GM23338 (cell line): ENCODE measurements around the gene TIE1. TPM values are rescaled to one million over a fixed set of nuclear protein-coding genes. Genes with fewer than 3 reads are reported as not detected.

Experiments used
- ATAC-seq: fragments of 200-7000 bp; cut with Tn5 transposase; 3 replicates; pipeline ENCODE4 v1.9.1; 2020
- DNase-seq: peaks from one replicate; pipeline ENCODE4 v3.0.0-alpha.2; 2015; ENCODE audit warnings: low spot score
- H2AFZ ChIP-seq: fragments of 200-600 bp; sonication (generic); 2 replicates; pipeline ENCODE4 v1.8.0; 2016; ENCODE audit warnings: antibody characterized with exemption, mild to moderate bottlenecking, moderate library complexity
- H3F3A ChIP-seq: fragments of 200-600 bp; sonication (generic); replicated peaks from 2 replicates; pipeline ENCODE4 v1.8.0; 2017; ENCODE audit warnings: antibody characterized with exemption, mixed run types, low read depth
- H3K27ac ChIP-seq: fragments of 200-600 bp; sonication (generic); 2 replicates; pipeline ENCODE4 v1.6.1; 2016; ENCODE audit warnings: low read depth
- H3K27me3 ChIP-seq: fragments of 200-600 bp; sonication (generic); 2 replicates; pipeline ENCODE4 v1.8.0; 2016; ENCODE audit warnings: mild to moderate bottlenecking, mixed run types, moderate library complexity; ENCODE audit not compliant: insufficient read depth
- H3K36me3 ChIP-seq: fragments of 200-600 bp; sonication (generic); 2 replicates; pipeline ENCODE4 v1.8.0; 2016; ENCODE audit warnings: mild to moderate bottlenecking; ENCODE audit not compliant: insufficient read depth
- H3K4me1 ChIP-seq: fragments of 200-600 bp; sonication (generic); 2 replicates; pipeline ENCODE4 v1.8.0; 2016; ENCODE audit warnings: mild to moderate bottlenecking, moderate library complexity; ENCODE audit not compliant: insufficient read depth
- H3K4me2 ChIP-seq: fragments of 200-600 bp; sonication (generic); 2 replicates; pipeline ENCODE4 v1.7.1; 2017; ENCODE audit warnings: mixed run types
- H3K4me3 ChIP-seq: fragments of 200-600 bp; sonication (generic); 2 replicates; pipeline ENCODE4 v1.6.1; 2016; ENCODE audit warnings: mixed run types
- H3K79me2 ChIP-seq: fragments of 200-600 bp; sonication (generic); replicated peaks from 2 replicates; pipeline ENCODE4 v1.8.0; 2017; ENCODE audit warnings: mild to moderate bottlenecking; ENCODE audit not compliant: insufficient read depth
- H3K9me2 ChIP-seq: fragments of 200-600 bp; sonication (generic); 2 replicates; pipeline ENCODE4 v1.8.0; 2017; ENCODE audit not compliant: insufficient read depth
- H4K20me1 ChIP-seq: fragments of 200-600 bp; sonication (generic); replicated peaks from 2 replicates; pipeline ENCODE4 v1.8.0; 2017; ENCODE audit warnings: mild to moderate bottlenecking; ENCODE audit not compliant: insufficient read depth
- H3K27ac Mint-ChIP-seq: 2 replicates; pipeline ENCODE4 v1.8.0; 2020; ENCODE audit warnings: inconsistent platforms, mild to moderate bottlenecking, moderate library complexity, mixed read lengths
- H3K27me3 Mint-ChIP-seq: 3 replicates; pipeline ENCODE4 v1.8.0; 2022; ENCODE audit warnings: low read depth, mild to moderate bottlenecking, moderate library complexity, mixed read lengths, inconsistent platforms; ENCODE audit not compliant: insufficient read depth, poor library complexity
- H3K36me3 Mint-ChIP-seq: 3 replicates; pipeline ENCODE4 v1.8.0; 2021; ENCODE audit warnings: low read depth, mild to moderate bottlenecking, inconsistent platforms, moderate library complexity, mixed read lengths
- H3K4me1 Mint-ChIP-seq: 3 replicates; pipeline ENCODE4 v1.8.0; 2020; ENCODE audit warnings: mild to moderate bottlenecking, inconsistent platforms, mixed read lengths
- H3K4me3 Mint-ChIP-seq: 3 replicates; pipeline ENCODE4 v1.8.0; 2021; ENCODE audit warnings: moderate library complexity, mild to moderate bottlenecking, inconsistent platforms, mixed read lengths
- H3K9me3 Mint-ChIP-seq: 3 replicates; pipeline ENCODE4 v1.8.0; 2020; ENCODE audit warnings: moderate library complexity, mild to moderate bottlenecking, inconsistent platforms, mixed read lengths
- CREB1 ChIP-seq: fragments of 250-450 bp; sonication (Bioruptor Pico); IDR thresholded peaks from 2 replicates; pipeline ENCODE4 v1.5.0; 2020; ENCODE audit warnings: low read depth, mild to moderate bottlenecking, moderate library complexity
- ETS1 ChIP-seq: IDR thresholded peaks from 2 replicates; pipeline ENCODE4 v1.6.1; 2016; ENCODE audit warnings: antibody characterized with exemption
- EZH2 ChIP-seq: fragments of 200-600 bp; sonication (generic); IDR thresholded peaks from one replicate; pipeline ENCODE4 v1.8.0; 2017; ENCODE audit warnings: antibody characterized with exemption, mild to moderate bottlenecking, low read depth; ENCODE audit not compliant: unreplicated experiment
- EZH2phosphoT487 ChIP-seq: fragments of 200-600 bp; sonication (generic); IDR thresholded peaks from one replicate; pipeline ENCODE4 v1.8.1; 2018; ENCODE audit warnings: antibody characterized with exemption; ENCODE audit not compliant: unreplicated experiment
- JUNB ChIP-seq: IDR thresholded peaks from one replicate; pipeline ENCODE4 v1.6.1; 2016; ENCODE audit warnings: antibody characterized with exemption; ENCODE audit not compliant: unreplicated experiment
- NANOG ChIP-seq: IDR thresholded peaks from 2 replicates; pipeline ENCODE4 v1.6.1; 2016; ENCODE audit warnings: antibody characterized with exemption, borderline replicate concordance
- POLR2AphosphoS5 ChIP-seq: IDR thresholded peaks from 2 replicates; pipeline ENCODE4 v1.6.1; 2016; ENCODE audit warnings: antibody characterized with exemption, low read depth
- REST ChIP-seq: IDR thresholded peaks from one replicate; pipeline ENCODE4 v1.6.1; 2018; ENCODE audit warnings: antibody characterized with exemption; ENCODE audit not compliant: unreplicated experiment
- STAT1 ChIP-seq: IDR thresholded peaks from one replicate; pipeline ENCODE4 v1.6.1; 2016; ENCODE audit warnings: antibody characterized with exemption; ENCODE audit not compliant: unreplicated experiment
- ZNF331 ChIP-seq: fragments of 250-450 bp; sonication (Bioruptor Pico); IDR thresholded peaks from 2 replicates; pipeline ENCODE4 v1.5.0; 2020; ENCODE audit warnings: low read depth, mild to moderate bottlenecking, moderate library complexity
- polyA plus RNA-seq: library from polyadenylated mRNA; unstranded; fragments of >200 nt; fragmentation: Nextera tagmentation; extraction: Ambion mirVana; gene quantifications from 2 replicates; pipeline ENCODE4 v1.2.1, GENCODE V29; 2016
- total RNA-seq: library from RNA; depleted of rRNA; stranded (reverse); fragments of >200 nt; shearing (Covaris generic); gene quantifications from 2 replicates; pipeline ENCODE4 v1.2.3, GENCODE V29; 2014
- TF ChIP-seq, protein P1 (sequence below): fragments of 250-450 bp; sonication (Bioruptor Pico); IDR thresholded peaks from 2 replicates; pipeline ENCODE4 v1.5.0; 2020; ENCODE audit warnings: mild to moderate bottlenecking, moderate library complexity

Gene TIE1
- total and polyA plus RNA-seq, 2 experiments from 2014 or later: 0.37 to 2.3 TPM

- peaks cover 36% of the 10 kb centered on the region for H3K36me3 Mint-ChIP-seq
- peaks cover 7% of the 10 kb centered on the region for H3K27me3 Mint-ChIP-seq
- Histone ChIP-seq H3K4me1 (peaks cover 19% of the 10 kb centered on the region), H2AFZ (no peak overlapping the region), H3K4me2 (peak overlapping the region; percentile 94), H4K20me1 (peaks cover 22% of the 10 kb centered on the region), H3K27ac (no peak overlapping the region), H3K4me3 (peak overlapping the region; percentile 90), H3F3A (peaks cover 34% of the 10 kb centered on the region), H3K9me2 (no peaks in the 10 kb centered on the region), H3K36me3 (peaks cover 18% of the 10 kb centered on the region), H3K27me3 (no peaks in the 10 kb centered on the region), H3K79me2 (peaks cover 18% of the 10 kb centered on the region)
- no peak overlapping the region for H3K27ac Mint-ChIP-seq
- ATAC-seq (peak; percentile 36), DNase-seq (peak; percentile 67)
- no peaks in the 10 kb centered on the region; the same call in 2 of the 3 replicates for H3K9me3 Mint-ChIP-seq
- no peak for TF ChIP-seq POLR2AphosphoS5
- no peak for TF ChIP-seq ZNF331
- TF ChIP-seq CREB1 (CRISPR knock-in tag): no peak
- no peak for TF ChIP-seq EZH2phosphoT487
- TF ChIP-seq ETS1: no peak
- no peak for TF ChIP-seq EZH2
- TF ChIP-seq, protein P1, sequence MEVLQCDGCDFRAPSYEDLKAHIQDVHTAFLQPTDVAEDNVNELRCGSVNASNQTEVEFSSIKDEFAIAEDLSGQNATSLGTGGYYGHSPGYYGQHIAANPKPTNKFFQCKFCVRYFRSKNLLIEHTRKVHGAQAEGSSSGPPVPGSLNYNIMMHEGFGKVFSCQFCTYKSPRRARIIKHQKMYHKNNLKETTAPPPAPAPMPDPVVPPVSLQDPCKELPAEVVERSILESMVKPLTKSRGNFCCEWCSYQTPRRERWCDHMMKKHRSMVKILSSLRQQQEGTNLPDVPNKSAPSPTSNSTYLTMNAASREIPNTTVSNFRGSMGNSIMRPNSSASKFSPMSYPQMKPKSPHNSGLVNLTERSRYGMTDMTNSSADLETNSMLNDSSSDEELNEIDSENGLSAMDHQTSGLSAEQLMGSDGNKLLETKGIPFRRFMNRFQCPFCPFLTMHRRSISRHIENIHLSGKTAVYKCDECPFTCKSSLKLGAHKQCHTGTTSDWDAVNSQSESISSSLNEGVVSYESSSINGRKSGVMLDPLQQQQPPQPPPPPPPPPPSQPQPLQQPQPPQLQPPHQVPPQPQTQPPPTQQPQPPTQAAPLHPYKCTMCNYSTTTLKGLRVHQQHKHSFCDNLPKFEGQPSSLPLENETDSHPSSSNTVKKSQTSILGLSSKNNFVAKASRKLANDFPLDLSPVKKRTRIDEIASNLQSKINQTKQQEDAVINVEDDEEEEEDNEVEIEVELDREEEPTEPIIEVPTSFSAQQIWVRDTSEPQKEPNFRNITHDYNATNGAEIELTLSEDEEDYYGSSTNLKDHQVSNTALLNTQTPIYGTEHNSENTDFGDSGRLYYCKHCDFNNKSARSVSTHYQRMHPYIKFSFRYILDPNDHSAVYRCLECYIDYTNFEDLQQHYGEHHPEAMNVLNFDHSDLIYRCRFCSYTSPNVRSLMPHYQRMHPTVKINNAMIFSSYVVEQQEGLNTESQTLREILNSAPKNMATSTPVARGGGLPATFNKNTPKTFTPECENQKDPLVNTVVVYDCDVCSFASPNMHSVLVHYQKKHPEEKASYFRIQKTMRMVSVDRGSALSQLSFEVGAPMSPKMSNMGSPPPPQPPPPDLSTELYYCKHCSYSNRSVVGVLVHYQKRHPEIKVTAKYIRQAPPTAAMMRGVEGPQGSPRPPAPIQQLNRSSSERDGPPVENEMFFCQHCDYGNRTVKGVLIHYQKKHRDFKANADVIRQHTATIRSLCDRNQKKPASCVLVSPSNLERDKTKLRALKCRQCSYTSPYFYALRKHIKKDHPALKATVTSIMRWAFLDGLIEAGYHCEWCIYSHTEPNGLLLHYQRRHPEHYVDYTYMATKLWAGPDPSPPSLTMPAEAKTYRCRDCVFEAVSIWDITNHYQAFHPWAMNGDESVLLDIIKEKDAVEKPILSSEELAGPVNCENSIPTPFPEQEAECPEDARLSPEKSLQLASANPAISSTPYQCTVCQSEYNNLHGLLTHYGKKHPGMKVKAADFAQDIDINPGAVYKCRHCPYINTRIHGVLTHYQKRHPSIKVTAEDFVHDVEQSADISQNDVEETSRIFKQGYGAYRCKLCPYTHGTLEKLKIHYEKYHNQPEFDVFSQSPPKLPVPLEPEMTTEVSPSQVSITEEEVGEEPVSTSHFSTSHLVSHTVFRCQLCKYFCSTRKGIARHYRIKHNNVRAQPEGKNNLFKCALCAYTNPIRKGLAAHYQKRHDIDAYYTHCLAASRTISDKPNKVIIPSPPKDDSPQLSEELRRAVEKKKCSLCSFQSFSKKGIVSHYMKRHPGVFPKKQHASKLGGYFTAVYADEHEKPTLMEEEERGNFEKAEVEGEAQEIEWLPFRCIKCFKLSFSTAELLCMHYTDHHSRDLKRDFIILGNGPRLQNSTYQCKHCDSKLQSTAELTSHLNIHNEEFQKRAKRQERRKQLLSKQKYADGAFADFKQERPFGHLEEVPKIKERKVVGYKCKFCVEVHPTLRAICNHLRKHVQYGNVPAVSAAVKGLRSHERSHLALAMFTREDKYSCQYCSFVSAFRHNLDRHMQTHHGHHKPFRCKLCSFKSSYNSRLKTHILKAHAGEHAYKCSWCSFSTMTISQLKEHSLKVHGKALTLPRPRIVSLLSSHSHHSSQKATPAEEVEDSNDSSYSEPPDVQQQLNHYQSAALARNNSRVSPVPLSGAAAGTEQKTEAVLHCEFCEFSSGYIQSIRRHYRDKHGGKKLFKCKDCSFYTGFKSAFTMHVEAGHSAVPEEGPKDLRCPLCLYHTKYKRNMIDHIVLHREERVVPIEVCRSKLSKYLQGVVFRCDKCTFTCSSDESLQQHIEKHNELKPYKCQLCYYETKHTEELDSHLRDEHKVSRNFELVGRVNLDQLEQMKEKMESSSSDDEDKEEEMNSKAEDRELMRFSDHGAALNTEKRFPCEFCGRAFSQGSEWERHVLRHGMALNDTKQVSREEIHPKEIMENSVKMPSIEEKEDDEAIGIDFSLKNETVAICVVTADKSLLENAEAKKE (CRISPR knock-in tag): no peak
- no peak for TF ChIP-seq STAT1
- no peak for TF ChIP-seq REST
- TF ChIP-seq JUNB: no peak
- no peak for TF ChIP-seq NANOG
- peaks cover 28% of the 10 kb centered on the region for H3K4me1 Mint-ChIP-seq
- H3K4me3 Mint-ChIP-seq: peak overlapping the region; percentile 82
Observed at GRCh38 chr1:43366179-43366578, 65.4 kb downstream of the TIE1 start.
